Measurements from ENCODE around the gene AADAT.
"Not testable (repeated sequence)": the region's sequence is repeated elsewhere in the genome, so short reads cannot be mapped to it uniquely, and the experiment has no call there.

Gene AADAT

DNA sequence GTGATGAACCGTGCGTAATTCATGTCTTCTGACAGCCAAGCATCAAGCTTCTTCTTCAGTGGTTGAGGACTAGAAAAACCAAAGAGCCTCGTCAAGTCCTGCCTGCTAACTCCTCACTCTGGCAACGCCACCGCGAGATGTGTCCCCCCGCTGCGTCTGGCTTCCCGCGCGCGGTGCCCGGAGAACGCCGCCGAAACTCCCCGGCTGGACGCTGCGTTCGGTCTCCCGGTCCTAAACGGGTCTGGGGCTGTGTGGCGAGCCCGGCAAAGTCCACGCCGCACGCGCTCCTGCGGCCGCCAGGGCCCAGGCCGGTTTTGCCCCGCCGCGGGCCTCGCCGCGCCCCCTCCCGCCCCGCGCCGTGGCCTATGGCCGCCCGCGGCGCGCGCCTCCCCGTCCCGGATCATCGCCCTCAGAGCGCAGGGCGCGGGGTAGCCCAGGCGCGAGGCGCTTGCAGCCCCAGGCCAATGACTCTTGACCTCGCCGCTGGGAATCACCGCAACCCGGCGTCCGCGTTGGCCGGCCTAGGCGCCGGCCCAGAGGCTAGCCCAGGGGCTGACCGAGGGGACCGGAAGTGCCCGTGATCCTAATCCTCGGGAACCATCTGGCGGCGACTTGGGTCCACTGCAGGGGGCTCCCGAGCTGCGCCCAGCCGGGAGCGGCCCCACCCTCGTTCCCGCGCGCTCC lies at the start of gene AADAT:
TSS of gene AADAT (minus strand) at position 289 of the 684 bp plus-strand sequence. CDS start at position 23, 266 bp downstream.
- DNase-seq (ENCODE audit: low read depth in 2 of 3, low spot score in 2 of 3) = no peak

- DNase-seq (ENCODE audit: low read depth in 2 of 3, low spot score in 2 of 3) = peak; percentile 17 to 61 (median 34)
Observed at GRCh38 chr4:170138580-170139194, 48.9 kb upstream of the AADAT start.

DNA sequence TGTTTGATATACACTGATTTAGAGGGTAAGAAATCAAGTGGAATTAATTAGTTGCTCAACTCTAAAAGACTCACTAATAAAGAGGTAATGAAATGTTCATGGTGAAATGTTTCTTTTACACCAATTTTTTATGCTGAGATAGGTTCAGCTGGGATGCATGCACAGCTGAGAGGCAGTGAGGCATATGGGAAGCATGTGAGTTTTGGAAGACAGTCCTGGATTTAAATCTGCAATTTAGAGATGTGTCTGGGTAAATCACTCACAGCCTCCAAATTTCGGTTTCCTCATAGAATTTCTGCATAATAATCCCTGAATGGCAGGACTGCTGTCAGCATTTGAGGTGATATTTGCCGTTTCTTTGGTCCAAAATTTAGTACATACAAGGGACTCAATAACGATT lies 48.2 kb upstream of the AADAT start:
- no peak for DNase-seq (ENCODE audit: low read depth in 2 of 3, low spot score in 2 of 3)

DNA sequence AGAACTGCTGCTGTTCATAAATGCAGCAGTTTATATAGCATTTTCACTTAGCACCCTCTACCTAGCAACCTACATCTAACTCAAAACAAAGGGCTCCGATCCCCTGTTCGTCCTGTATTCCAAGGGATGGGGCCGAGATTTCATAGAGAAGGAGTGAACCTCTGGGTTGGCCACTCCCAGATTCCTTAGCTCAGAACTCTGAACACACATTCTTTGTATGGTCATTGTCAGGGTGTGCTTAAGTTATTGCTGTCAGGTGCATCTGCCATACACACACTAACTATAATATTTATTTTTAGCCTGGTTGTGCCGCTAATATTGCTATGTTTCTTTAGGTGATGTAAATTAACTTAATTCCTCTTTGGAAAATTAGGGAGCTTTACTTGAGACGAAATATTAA lies 47.7 kb upstream of the AADAT start:
- no peak for DNase-seq (ENCODE audit: low read depth in 2 of 3, low spot score in 2 of 3)

- no peak for DNase-seq (ENCODE audit: low read depth in 2 of 3, low spot score in 2 of 3)
Observed at GRCh38 chr4:170134821-170135220, 45.1 kb upstream of the AADAT start.

GRCh38 chr4:170128219-170128804 lies 38.6 kb upstream of the AADAT start:
- no peak for DNase-seq (ENCODE audit: low read depth in 2 of 3, low spot score in 2 of 3)

GRCh38 chr4:170127758-170128157 lies 38.0 kb upstream of the AADAT start:
- no peak for DNase-seq (ENCODE audit: low read depth in 2 of 3, low spot score in 2 of 3)

DNA sequence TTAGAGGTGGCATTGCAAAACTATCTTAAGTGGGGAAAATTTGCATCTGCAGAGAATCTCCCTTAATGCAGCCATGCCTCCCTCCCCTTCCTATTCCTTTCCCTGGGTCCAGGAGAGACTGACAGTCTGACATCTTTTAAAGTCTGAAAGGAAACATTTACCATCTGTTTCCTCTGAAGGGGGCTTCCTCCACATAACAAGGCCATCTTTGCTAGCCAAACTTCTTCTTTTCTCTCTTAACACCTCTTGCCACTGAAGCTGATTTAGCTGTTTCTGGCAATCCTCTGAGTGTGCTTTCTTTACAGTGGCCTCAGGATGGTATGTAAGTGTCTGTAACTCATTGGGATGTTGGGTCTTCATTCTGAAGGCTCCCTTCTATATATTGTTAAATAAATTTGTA lies 34.6 kb upstream of the AADAT start:
- no peak for DNase-seq (ENCODE audit: low read depth in 2 of 3, low spot score in 2 of 3)

DNA sequence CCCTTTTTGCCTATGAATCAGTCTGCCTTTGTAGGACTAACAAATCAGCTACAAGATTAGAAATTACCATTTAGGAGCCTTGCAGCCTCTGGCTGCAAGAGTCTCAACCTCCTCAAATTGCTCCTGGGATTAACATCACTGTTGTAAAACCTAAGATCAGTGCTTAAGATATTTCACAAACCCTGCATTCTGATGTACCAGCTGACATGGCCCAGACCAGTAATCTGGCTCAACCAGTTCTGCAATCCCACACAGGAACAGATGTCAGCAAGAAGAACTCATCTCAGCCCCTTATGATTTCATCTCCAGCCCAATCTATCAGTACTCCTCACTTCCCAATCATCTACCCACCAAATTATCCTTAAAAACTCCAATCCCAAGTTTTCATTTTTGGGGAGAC lies 32.5 kb upstream of the AADAT start:
- no peak for DNase-seq (ENCODE audit: low read depth in 2 of 3, low spot score in 2 of 3)

DNA sequence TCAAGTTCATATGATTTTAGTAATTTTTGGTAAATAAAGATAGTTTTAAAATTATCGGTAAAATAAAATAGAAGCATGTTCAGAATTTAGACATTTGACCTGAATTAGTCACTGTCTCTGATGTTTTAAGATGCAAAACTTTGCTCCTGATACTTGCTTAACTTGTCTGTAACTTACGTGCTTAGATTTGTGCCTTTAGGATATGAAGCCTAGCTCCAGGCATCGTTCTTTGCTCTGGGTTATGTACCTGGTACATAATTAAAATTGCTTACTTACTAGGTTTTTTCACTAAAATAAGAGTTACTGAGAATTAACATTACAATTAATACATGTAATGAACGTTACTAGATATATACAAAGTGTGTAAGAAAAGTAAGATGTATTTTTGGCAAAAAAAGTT lies 24.9 kb upstream of the AADAT start:
- DNase-seq (ENCODE audit: low read depth in 2 of 3, low spot score in 2 of 3) = no peak

GRCh38 chr4:170114183-170114582 lies 24.4 kb upstream of the AADAT start:
- DNase-seq (ENCODE audit: low read depth in 2 of 3, low spot score in 2 of 3) = not testable (repeated sequence)

GRCh38 chr4:170111546-170111945 lies 21.8 kb upstream of the AADAT start:
- no peak for DNase-seq (ENCODE audit: low read depth in 2 of 3, low spot score in 2 of 3)

- DNase-seq (ENCODE audit: low read depth in 2 of 3, low spot score in 2 of 3) = no peak
Observed at GRCh38 chr4:170111085-170111484, 21.3 kb upstream of the AADAT start.

DNA sequence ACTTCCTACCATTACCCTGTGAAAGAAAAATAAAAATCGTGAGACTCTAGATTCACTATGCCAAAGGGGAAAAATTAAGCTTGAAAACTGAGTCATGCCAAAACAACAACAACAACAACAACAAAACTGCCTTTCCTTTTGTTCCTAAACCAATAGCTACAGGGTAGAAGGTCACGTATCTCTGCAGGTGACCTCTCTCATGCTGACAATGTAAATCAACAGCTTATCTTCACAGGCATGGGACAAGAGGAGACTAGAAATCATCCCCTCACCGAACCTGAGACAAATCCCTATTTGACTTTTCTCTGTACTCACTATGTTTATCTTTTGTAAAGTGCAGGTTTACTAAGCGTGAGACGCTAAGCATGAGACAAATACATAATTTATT lies 20.5 kb upstream of the AADAT start:
- DNase-seq (ENCODE audit: low read depth in 2 of 3, low spot score in 2 of 3) = no peak

DNA sequence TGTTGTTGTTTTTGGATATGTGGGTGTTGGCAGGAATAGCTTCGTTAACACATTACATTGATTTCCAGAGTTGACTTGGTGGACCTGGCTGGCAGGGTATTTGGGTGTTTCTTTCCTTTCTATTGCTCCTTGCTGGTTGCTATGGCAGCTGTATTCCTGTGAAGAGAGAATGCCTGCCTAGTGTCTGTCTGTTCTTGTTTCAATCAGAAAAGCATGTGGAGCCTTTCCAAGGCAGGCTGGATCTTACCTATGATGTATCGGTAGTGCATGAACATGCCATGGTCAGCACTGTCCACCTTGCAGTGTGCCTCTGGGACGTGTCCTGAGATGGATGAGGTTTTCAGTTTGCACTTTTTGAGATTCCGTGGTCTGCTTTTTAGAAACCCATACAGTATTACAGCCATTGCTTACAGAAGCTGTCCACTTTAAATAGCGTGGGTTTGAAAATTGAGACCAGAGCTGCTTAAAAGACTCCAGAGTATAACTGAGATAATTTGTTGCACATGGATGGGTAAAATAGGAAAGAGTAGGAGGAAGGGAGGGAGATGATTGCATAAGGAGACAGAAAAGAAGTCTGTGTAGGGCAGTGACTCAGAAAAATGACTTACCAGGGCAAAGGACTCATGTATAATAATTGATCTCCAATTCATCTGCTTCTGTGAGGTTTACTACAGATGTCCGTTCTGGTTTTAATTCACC lies 20.0 kb upstream of the AADAT start:
- DNase-seq (ENCODE audit: low read depth in 2 of 3, low spot score in 2 of 3) = no peak

DNA sequence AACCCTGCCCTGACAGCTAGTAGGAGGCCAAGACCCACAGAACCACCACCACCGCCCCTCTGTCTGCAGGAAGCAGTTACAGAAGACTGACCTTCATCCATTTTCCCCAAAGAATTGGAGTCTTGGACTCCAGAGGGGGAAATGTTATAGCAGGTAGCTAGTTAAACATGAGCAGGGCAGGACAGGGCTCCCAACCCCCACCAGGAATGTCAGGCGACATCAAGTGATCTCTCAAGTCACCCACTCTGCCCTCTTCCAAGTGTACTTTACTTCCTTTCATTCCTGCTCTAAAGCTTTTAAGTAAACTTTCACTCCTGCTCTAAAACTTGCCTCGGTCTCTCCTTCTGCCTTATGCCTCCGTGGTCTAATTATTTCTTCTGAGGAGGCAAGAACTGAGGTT lies 17.1 kb upstream of the AADAT start:
- no peak for DNase-seq (ENCODE audit: low read depth in 2 of 3, low spot score in 2 of 3)

DNA sequence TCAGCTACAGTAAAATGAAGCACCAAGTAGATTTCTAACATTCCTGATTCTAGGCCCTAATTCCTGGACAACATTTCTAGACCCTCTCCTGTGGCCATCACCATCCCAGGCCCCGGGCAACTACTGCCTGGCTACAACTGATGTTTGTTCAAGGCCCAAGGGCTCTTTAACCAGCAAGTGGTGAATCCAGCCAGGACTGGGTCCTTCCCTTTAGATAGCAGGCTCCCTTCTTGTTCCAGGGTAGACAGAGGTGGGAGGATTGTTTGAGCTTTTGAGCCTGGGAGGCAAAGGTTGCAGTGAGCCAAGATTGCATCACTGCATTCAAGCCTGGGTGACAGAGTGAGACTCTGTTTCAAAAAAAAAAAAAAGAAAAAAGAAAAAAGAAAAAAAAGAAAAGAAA lies 12.7 kb upstream of the AADAT start:
- DNase-seq (ENCODE audit: low read depth in 2 of 3, low spot score in 2 of 3) = no peak

DNA sequence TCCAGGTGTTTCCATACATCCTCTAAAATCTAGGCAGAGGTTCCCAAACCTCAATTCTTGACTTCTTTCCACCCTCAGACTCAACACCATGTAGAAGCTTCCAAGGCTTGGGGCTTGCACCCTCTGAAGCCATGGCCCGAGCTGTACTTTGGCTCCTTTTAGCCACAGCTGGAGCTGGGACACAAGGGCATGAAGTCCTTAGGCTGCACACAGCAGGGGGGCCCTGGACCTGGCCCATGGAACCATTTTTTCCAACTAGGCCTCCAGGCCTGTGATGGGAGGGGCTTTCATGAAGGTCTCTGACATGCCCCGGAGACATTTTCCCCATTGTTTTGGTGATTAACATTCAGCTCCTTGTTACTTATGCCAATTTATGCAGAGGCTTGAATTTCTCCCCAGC lies 8.4 kb upstream of the AADAT start:
- not testable (repeated sequence) for DNase-seq (ENCODE audit: low read depth in 2 of 3, low spot score in 2 of 3)

DNA sequence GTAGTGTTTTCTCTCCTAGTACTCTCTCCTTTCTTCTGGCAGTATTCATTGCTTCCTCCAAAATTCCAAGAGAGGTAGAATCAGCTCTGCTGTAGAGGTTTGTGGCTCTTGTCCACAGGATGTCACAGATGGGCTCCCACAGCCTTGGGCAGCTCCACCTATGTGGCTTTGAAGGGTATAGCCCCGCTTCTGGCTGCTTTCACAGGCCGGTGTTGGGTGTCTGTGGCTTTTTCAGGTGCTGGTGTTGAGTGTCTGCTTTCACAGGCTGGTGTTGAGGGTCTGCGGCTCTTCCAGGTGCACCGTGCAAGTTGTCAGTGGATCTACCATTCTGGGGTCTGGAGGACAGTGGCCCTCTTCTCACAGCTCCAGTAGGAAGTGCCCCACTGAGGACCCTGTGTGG lies 7.9 kb upstream of the AADAT start:
- DNase-seq (ENCODE audit: low read depth in 2 of 3, low spot score in 2 of 3) = no peak

GRCh38 chr4:170093973-170094535 lies 4.3 kb upstream of the AADAT start:
- no peak for DNase-seq (ENCODE audit: low read depth in 2 of 3, low spot score in 2 of 3)

DNA sequence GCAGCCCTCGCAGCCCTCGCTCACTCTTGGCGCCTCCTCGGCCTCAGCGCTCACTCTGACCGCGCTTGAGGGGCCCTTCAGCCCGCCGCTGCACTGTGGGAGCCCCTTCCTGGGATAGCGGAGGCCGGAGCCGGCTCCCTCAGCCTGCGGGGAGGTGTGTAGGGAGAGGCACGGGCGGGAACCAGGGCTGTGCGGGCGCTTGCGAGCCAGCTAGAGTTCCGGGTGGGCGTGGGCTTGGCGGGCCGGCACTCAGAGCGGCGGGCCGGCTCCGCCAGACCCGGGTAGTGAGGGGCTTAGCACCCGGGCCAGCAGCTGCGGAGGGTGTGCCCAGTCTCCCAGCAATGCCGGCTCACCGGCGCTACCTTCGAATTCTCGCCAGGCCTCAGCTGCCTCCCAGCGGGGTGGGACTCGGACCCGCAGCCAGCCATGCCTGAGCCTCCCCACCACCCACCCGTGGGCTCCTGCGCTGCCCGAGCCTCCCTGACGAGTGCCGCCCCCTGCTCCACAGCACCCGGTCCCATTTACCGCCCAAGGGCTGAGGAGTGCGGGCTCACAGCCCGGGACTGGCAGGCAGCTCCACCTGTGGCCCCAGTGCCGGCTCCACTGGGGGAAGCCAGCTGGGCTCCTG lies 1.4 kb upstream of the AADAT start:
- DNase-seq (ENCODE audit: low read depth in 2 of 3, low spot score in 2 of 3) = no peak

Data from activated CD8-positive, alpha-beta memory T cell treated with anti-CD3 and anti-CD28 coated beads for 48 hours (primary cell).